ENCODE measurements around the gene MBL2.

DNA sequence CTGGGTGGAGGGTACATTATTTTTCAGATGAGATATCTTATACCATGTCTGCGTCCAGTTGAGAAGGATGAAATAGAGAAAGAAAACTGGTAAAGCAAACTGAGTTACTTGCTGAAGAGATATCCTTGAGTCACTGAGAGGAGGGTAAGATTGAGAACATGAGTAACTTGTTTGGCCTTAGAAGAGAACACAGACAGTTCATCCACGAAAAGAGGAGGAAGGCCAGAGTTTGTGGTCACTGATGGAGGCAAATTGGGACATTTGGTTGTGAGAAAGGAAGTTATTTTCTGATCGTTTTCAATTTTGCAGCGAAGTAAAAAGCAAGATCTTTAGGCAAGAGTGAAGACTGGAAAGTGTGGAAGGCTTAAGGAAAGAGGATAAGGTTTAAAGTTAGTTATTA is 15.6 kb downstream of the MBL2 start:
- TF ChIP-seq, protein P1, sequence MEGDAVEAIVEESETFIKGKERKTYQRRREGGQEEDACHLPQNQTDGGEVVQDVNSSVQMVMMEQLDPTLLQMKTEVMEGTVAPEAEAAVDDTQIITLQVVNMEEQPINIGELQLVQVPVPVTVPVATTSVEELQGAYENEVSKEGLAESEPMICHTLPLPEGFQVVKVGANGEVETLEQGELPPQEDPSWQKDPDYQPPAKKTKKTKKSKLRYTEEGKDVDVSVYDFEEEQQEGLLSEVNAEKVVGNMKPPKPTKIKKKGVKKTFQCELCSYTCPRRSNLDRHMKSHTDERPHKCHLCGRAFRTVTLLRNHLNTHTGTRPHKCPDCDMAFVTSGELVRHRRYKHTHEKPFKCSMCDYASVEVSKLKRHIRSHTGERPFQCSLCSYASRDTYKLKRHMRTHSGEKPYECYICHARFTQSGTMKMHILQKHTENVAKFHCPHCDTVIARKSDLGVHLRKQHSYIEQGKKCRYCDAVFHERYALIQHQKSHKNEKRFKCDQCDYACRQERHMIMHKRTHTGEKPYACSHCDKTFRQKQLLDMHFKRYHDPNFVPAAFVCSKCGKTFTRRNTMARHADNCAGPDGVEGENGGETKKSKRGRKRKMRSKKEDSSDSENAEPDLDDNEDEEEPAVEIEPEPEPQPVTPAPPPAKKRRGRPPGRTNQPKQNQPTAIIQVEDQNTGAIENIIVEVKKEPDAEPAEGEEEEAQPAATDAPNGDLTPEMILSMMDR (IDR thresholded peaks at IDR 0.05) = no peak
- TF ChIP-seq POLR2A (IDR thresholded peaks at IDR 0.05) = no peak

Data from testis (tissue), 2 donors.